CD4-positive, alpha-beta T cell treated with Interleukin-2 at 100 ng/mL for 4 hours (primary cell): ENCODE data around the gene ZNF503.
A peak's percentile ranks its signal among the peaks of the same experiment; 100 is the strongest.

Experiments
- DNase-seq: peaks from one replicate; pipeline ENCODE4 v3.0.0-alpha.2; 2020; ENCODE audit warnings: low spot score

Gene ZNF503

GRCh38 chr10:75406462-75407223, 5.1 kb upstream of the ZNF503 start:
- no peak for DNase-seq

DNA sequence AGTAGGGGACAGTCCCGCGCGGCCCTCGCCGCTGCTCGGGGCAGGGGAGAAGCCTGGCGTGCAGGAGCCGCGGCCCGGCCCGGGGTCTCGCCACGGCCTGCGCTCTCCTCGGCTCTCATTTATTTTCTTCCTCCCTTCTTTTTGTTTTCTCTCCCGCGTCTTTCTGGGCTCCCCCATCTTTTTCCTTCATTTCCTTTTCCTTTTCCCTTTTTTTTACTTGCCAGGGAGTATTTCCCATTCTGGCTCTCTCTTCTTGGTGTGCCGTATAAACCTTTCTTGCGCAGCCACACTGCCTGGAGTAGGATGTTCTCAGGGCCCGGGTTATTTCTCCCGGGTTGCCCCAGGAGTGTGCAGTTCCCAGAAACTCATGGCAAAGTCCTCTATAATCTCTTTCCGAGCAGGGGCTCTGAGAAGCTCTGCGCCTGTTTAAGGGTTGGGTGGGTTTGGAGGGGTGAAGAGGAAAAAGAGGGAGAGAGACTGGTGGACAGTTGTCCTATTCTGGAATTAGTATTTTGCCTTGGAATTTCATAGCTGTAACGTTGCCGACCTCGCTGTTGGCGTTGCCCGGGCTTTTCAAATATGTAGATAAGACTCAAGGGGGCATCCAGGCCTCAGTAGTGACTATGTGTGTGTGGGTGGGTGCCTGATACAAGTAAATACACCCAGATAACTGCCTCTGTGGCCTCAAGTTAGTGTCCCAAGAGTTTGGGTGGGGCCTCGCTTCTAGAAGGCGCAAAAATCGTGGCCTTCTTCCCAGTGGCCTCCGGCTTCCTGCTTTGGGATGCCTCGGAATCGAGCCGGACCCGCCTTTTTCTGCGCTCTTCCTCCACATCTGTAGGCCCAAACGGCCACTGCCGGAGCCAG, 4.3 kb upstream of the ZNF503 start:
- DNase-seq = no peak

GRCh38 chr10:75404815-75405597, 3.4 kb upstream of the ZNF503 start:
- no peak for DNase-seq

DNA sequence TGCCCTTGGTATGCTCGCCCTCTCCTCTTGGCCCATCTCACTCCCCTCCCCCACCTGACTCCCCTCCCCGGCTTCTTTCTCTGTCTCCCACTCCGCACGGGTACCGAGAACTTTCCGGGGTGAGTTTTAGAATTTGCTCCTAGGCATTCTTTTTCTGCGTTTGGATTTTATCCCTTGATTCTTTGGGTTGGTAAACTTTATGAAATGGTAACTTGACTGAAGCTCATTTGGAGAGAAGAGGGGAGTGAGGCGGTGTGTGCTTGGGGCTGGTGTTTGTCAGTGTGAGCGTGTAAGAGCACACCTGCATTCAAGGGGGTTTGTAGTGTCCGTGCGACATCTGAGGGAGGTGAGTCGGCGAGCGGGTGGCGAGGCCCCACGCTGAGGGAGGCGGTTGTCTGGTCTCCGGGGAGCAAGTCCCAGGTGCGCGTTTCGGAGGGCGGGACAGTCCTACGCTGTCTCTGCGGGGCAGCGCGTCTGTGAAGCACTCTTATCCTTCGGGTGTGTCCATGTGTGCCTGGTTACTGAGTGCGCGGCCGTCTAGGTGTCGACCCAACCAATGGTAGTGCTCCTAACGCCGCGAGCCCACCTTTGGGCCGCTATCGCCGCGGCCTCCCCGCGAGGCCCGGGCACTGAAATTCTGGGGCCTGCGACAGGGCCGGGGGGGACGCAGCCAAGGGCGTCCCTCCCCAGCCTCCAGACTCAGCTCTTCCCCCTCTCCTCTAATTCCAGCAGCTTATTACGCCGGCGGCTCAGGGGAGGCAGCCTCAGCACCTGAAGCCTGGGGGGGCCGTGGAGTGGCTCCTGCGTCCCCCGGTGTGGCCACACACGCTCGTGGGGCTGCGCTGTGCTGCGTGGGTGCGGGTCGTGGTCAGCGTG, 2.6 kb upstream of the ZNF503 start:
- DNase-seq = no peak

- no peak for DNase-seq
These were observed 1.8 kb upstream of the ZNF503 start for GRCh38 chr10:75403144-75403938.

GRCh38 chr10:75402486-75403143, 1.1 kb upstream of the ZNF503 start:
- no peak for DNase-seq

- DNase-seq = no peak
These were observed 594 bp downstream of the ZNF503 start for GRCh38 chr10:75400771-75401568.

DNA sequence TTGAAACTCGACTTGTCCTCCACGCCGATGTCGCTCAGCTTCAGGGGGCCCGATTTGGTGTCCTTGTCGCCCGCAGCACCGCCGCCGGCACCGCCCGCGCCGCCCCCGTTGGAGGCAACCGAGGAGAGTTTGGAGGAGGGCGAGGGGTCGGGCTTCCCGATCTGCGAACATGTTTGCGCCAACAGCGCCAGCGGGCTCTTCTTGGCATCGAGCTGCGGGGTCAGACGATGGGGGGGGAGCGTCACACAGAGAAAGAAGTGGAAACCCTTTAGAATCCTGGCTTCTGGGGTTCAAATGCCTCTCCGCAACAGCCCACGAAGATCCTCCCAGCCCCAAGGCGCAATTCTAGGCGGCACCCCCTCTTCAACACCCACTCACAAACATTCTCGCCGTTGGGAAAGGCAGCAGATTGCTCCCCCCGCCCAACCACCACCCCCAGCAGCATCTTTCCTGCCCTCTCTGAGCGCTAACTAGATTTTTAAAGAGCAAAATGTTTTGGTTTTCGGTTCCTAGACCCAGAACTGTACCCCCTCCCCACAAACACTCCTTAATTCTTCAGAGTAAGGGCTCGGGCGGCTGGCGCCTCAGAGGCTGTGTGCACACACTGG, 1.3 kb downstream of the ZNF503 start:
- no peak for DNase-seq

DNA sequence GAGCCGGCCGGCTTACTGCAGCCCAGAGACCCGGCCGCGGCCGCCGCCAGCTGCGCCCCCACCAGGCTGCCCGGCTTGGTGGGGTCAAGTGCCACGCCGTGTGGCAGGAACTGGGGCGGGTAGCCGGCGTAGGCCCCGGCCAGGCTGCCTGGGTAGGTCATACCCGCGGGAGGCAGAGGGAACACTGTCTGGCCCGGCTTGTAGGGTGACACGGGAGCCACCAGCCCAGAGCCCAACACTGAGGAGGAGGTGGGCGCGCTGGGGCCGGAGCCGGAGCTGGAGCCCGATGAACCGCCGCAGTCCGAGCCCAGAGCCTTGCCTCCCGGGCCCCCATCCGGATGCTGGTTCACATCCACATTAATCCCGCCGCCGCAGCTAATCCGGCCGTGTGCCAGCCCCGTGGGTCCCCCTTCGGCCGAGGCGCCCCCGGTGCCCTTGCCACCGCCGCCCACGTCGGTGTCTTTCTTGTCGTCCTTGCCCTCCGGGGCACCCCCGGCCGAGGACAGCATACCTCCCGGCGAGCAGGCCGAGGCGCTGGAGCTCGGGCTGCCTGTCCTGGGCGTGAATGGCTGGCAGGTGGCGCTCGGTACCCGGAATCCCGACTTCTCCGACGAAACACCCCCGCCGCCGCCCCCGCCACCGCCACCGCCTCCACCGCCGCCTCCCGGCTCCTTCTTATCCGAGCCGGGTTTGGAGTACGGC, 2.0 kb downstream of the ZNF503 start:
- DNase-seq = peak; percentile 24

DNA sequence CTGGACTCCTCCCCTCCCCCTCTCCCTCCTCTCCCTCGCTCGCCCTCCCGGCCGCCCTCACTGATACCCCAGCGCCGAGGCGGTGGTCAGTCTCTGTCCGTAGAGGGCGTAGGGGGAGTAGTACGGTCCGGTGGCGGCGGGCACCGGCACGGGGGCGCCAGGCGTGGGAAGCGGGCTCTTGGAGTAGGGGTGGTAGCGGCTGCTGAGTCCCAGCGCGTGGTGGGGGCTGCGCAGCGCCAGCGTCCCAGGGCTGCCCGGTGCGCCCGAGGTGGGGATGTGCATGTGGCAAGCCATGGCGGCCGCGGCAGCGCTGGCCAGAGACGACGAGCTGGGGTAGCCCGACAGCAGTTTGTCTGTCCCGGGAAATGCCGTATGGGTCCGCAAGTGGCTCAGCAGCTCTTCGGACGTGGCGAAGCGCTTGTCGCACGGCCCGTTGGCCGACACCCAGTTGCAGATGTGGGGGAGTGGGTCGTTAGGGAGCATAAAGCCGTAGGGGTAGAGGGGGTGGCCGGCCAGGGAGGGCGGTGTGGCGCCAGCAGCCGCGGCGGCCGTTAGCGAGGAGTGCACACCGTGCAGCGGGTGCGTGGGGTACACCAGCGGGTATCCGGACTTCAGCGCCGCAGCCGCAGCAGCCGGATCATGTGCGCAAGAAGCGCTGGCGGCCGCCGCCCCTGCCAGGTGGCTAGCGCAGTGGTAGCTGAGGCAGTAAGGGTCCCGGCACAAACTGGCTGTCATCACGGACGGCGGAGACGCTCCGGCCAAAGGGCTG, 2.7 kb downstream of the ZNF503 start:
- DNase-seq = no peak

DNA sequence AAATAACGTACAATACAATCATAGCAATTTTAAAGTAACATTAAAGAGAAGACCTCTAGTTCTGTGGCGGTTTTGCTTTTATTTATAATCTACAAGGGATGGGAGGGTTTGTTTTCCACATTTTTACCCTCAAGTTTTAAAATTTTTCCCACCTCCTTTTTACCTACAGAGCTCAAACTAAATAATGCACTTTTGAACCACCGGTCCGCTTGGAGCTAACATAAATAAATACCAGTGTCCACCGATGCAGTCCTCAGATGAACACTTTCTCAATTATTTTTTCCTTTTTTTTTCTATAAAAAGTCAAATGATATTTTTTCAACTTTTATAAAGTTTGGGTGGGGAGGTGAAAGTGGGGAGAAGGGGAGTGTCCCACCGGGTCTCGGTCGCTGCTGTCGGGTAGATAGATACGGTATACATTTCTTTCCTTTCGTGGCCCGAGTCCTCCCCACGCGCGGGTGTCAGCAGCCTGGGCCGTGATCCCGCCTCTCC, 3.3 kb downstream of the ZNF503 start:
- DNase-seq = no peak

DNA sequence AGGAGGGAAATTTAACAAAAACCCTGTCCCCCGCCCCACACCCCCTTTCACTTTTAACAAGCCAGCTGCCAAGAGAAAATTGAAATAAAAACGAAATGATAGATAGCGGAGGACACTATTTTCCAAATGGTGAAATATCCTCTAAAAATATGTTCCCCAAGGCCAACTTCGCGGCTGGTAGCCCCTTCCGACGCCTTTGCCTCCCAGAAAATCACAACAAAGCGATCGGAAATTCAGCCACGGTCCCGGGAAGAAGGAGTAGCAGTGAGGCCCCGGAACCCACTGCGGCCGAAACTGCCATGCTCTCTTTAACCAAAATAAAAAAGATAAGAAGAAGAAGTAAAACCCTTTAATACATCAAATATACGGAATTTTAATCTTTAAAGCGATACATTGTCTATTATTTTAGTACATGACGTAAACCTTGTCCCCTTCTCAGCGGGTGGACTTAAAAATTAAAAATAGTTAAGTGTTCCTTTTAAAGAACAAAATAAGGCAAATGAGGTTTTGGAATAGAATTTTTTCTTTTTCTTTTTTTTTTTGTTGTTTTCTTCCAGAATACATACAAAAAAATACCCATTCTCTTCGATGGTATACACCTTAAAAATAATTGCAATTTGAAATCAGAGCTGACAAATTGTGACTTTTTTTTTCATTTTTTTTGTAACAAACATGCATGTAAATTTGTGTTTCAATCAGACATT, 3.9 kb downstream of the ZNF503 start:
- DNase-seq = no peak

- no peak for DNase-seq
These were observed 4.7 kb downstream of the ZNF503 start for GRCh38 chr10:75396631-75397495.

GRCh38 chr10:75395932-75396630, 5.5 kb downstream of the ZNF503 start:
- DNase-seq = no peak
